ENCODE data around the gene FAAP20.

DNA sequence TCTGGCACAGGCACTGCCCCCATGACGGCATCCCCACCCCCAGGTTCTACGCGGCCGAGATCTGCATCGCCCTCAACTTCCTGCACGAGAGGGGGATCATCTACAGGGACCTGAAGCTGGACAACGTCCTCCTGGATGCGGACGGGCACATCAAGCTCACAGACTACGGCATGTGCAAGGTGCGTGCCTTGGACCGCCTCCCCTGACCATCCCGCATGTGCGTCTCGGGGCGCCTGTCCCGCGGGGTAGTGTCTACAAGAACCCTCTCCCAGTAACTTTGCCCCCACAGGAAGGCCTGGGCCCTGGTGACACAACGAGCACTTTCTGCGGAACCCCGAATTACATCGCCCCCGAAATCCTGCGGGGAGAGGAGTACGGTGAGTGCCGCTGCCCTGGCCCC is 22.6 kb downstream of the FAAP20 start:
- TF ChIP-seq POLR2AphosphoS5 (IDR thresholded peaks at IDR 0.05; ENCODE audit: low read depth, low read length) (no peak), POLR2A (IDR thresholded peaks at IDR 0.05; ENCODE audit: low read depth, low read length) (no peak), TAF1 (IDR thresholded peaks at IDR 0.05; ENCODE audit: low read depth, low read length) (no peak)

Measured in GM12891 (cell line).